Erythroblast (primary cell): ENCODE data around the gene AANAT.

Experiments
- DNase-seq, 2 experiments: peaks; one replicate each; lab custom pipeline; 2025; lab: John Stamatoyannopoulos, UW
- GATA1 ChIP-seq: IDR thresholded peaks from 2 replicates; pipeline ENCODE4 v1.6.1; 2011; ENCODE audit warnings: low read depth, mild to moderate bottlenecking, control low read depth, low read length, moderate library complexity
- POLR2A ChIP-seq: IDR thresholded peaks from 2 replicates; pipeline ENCODE4 v1.6.1; 2011; ENCODE audit warnings: mild to moderate bottlenecking, low read length

Gene AANAT

DNA sequence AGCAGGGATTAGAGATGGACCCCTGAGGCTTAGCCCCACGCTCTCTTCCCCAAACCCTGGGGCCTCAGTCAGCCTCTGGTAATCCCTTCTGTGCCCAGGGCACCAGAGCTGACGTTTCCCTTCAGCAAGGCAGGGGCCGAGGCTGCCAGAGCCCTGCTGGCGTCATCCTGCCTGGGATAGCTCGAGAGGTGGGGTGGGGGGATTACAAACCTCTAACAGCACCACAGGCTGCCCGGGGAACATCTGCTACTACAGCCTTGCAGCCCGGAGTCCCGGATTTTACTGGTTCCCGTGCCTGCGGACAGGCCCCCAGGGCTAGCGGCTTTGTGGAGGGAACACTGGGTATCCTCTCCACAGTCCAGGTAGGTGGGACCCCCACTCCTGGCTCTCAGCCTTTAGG, at the start of gene AANAT:
AANAT (plus strand) TSS at position 238 of the 400 bp plus-strand sequence. CDS start 1,144 bp downstream, outside the sequence.
- TF ChIP-seq GATA1 (no peak), POLR2A (no peak)
- DNase-seq, result no peak

DNA sequence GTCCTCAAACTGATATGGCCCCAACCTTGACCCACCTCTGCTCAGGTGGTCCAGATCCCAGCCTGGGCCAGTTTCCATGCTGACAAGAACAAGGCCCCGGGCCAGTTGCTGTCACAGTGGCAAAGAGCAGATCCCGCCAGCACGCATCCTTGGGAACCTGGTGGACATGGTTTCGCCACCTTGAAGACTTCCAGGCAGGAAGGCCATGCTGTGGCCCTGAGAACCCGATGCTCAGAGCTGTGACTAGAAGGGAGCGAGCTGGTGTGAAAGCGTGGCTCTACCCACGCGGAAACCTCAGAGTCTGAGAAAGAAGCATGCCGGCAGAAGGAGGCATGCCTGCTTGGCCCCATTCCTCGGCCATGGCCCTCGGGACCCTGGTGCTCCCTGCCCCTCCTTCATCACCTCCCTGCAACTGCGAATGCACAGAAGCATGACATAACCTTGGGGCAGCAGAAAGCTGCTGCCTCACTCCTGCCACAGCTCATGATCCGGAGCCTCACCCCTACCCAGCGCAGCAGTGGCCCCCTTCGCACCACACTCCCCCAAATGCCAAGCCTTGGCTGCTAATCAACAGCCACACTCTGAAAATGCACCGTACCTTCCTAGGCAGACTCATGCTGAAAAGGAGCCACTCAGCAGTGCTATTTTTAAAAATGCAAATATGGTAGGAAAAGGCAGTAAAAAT, 47.7 kb upstream of the AANAT start:
- DNase-seq, result no peak
- TF ChIP-seq GATA1, result no peak
- no peak for TF ChIP-seq POLR2A

DNA sequence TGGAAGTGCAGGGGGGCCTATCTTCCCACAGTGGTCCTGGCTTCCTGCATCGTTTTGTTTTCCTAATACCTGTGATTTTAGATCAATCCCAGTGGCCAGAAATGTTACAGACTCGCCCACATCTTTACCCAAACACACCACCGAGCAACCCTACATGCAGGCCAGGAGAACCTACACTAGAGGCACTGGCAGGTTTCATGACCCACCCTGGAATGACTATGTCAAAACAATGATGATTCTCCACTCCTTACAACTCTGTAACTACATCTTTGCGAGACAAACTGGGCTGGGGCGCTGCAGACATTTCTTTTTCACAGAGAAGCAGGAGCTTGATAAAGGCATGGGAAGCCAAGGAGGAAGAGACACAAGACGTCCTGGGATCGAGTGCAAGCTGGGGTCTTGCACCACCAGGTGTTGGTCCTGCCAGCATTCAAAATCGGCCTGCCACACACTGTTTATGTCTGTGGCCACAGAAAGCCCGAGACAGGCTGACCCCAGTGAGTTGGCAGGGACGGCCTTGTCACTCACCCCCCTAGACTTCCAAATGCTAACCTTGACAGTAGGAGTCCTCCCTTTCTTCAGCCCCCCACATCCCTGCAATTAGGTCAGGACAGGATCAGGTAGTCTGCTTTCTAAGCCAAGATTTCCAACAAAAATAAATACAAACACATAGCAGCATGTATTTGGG, 46.9 kb upstream of the AANAT start:
- TF ChIP-seq GATA1 (no peak), POLR2A (no peak)
- no peak for DNase-seq

DNA sequence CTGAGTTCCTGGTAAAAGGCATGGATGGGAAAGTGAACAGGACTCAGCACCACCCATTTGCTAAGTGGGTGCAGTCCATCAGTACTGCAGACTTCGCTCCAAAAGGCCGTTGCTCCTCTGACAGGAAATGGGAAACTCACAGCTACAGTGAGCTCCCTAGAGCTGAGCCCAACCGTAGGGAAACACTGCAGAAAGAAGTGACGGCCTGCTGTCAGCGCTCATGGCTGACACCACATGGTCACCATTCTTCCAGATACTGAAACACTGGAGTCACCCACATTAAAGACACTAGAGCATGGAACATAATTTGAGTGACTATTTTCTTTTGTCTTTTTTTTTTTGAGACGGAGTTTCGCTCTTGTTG, 46.4 kb upstream of the AANAT start:
- DNase-seq, result no peak
- TF ChIP-seq POLR2A, result no peak

DNA sequence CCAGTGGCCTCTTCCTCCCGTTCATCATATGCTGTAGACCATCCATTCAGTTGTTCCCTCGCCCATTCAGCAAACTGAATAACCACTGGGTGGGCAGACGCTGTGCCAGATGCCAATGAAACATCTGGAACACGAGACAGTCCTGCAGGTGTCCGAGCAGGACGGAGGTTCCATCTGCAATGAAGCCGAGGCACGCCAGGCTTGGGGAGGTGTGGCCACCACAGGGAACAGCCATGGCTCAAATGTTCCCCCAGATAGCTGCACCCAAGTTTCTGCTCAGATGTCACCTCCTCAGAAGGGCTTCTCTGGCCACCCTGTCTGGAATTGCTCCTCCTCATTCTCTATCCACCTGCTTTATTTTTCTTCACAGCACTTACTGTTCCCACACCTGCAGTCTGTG, 45.0 kb upstream of the AANAT start:
- DNase-seq, result no peak
- TF ChIP-seq GATA1 (no peak), POLR2A (no peak)

DNA sequence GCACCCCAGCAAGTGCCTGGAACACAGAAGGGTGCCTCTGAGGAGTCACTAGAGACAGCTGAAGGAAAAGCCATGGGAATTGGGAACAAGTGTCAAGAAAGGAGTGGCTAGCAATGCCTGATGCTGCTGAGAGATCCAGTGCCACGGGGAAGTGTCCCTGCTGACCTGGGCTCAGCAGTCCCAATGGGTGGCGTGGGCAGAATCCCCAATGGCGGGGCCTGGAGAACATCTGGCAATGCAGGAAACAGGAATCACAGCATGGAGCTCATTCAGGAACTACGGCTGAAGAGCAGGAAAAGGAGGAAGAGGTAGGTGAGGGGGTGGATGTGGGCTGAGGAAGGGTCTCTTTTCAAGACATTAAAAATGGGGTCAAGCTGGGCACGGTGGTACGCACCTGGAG, 44.5 kb upstream of the AANAT start:
- no peak for TF ChIP-seq POLR2A
- TF ChIP-seq GATA1, result no peak
- no peak for DNase-seq

DNA sequence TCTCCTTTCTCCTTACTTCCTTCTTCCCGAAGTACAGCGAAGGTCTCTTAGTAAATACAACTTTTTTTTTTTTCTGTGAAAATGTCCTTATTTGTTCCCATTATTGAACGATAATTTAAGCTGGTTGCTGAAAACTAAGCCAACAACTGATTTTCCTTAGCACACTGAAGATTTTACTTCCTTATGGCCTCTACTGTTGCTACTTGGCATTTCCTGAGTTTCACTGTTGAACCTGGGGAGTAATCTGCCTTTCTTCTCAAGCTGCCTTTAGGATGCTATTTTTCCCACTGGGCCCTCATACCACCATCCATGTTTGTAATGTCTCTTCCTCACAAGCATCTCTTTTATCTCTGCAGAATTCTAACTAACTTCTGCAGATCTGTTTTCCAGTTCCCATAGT, 40.5 kb upstream of the AANAT start:
- TF ChIP-seq POLR2A (no peak), GATA1 (no peak)
- DNase-seq, result no peak

DNA sequence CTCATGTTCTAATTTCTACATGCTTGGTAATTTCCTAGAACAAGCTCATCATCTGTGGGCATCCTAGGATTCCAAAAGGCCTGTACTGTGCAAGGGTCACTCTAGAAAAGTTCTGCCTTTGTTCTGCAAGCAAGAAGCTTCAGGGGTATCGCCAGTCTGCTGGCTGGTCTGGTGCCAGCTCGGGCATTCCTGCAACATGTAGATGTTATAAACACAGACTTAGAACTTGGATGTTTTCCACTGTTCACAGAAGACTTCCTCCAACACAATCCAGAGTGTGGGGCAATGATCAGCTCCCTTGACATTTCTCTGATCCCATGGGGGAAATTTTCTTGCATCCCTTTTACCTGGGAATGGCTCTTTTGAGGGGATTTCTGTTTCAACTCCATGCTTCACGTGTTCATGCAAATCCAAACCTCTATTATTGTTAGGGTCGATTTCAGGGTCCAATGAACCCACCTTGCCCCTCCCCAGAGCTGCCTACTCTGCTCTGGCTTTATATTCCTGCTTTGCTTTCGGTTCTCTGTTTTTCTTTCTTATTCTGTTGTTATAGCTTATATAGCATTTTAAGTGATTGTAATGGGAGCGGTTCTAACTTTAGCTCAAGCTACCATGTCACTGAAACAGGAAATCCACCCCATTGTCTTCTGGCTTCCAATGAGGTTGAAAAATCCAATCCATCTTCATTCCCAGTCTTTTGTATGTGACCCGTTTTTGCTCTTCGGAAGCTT, 39.7 kb upstream of the AANAT start:
- no peak for DNase-seq
- TF ChIP-seq GATA1 (no peak), POLR2A (no peak)

DNA sequence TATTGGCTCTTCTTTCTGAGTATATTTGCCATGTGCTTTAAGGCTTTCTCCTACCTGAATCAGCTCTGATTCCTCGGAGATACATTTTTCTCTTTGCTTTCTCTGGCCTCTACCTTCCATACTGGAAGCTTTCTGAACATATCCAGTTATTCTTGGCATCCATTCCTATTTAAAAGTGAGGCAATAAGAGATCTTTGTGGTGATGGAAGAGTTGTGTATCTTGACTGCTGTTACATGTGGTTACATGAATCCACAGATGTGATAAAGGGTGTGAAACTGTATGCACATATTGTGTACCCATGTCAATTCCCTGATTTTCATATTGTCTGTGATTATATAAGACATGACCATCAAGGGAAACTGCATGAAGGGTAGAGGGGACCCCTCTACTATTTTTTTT, 38.9 kb upstream of the AANAT start:
- TF ChIP-seq POLR2A, result no peak
- no peak for TF ChIP-seq GATA1
- no peak for DNase-seq

DNA sequence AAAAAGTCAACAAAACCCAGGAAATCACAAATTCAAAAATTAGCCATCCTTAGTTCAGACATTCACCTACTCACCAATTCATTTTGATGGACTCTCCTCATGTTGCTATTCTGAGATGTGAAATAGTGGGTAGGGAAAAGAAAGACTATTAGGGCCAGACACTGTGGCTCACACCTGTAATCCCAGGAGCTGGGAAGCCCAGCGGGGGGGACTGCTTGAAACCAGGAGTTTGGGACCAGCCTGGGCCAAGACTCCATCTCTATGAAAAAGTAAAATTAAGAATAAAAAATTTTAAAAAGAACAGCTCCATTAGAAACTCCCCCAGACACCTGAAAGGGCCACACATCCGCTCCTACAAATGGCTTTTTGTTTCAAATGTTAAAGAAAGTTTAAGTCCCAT, 35.9 kb upstream of the AANAT start:
- no peak for TF ChIP-seq POLR2A
- no peak for TF ChIP-seq GATA1

DNA sequence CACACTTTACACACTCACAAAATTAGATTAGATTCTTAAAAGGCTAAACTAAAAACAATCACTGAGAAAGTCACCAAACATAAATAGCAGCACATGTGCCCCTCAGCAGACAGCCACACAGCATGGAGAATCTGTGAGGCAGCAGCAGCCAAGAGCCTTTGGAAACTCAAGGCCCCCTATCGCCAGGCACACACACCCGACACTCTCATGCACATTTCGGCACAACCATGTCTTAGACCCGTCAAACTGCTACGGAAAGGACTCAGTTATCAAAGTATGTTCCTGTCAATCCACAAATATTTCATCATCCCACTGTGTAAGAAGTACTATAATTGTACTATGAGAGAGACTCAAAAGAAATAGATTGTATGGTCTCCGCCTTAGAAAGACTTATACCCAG, 35.4 kb upstream of the AANAT start:
- TF ChIP-seq POLR2A (no peak), GATA1 (no peak)
- DNase-seq, result no peak

More for the DNA sequence above, 35.9 kb upstream of the AANAT start:
- no peak for DNase-seq

DNA sequence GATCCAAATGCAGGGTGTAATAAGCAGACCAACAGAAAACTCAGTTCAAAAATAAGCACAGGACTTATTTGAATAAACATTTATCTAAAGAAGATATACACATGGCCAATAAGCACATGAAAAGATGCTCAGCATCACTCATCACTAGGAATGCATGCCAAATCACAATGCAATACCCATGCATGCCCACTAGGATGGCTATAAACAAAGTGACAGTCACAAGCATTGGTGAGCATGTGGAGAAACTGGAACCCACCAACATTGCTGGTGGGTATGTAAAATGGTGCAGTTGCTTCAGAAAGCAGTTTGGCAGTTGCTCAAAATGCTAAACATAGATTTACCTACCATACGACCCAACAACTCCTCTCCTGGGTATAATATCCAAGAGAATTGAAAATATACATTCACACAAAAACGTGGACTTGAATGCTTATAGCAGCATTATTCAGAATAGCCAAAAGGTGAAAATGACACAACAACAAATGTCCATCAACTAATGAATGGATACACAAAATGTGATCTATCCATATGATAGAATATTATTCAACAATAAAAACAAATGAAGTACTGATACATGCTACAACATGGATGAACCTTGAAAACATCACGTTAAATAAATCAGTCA, 34.6 kb upstream of the AANAT start:
- TF ChIP-seq POLR2A, result no peak
- no peak for TF ChIP-seq GATA1
- DNase-seq, result peak; percentile 36 to 44

DNA sequence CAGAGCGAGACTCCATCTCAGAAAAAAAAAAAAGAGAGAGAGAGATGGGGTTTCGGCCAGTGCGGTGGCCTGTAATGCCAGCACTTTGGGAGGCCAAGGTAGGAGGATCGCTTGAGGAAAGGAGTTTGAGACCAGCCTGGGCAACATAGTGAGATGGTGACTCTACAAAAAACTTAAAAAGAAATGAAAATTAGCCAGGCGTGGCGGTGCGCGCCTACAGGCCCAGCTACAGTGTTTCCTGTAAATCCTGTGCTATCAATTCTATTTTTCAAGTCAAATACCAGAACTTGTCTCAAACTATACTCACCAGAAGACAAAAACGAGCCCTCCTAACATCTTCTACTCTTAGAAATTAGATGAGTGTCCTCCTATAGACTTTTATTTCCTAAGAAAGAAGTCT, 33.7 kb upstream of the AANAT start:
- TF ChIP-seq GATA1 (no peak), POLR2A (no peak)
- no peak for DNase-seq

DNA sequence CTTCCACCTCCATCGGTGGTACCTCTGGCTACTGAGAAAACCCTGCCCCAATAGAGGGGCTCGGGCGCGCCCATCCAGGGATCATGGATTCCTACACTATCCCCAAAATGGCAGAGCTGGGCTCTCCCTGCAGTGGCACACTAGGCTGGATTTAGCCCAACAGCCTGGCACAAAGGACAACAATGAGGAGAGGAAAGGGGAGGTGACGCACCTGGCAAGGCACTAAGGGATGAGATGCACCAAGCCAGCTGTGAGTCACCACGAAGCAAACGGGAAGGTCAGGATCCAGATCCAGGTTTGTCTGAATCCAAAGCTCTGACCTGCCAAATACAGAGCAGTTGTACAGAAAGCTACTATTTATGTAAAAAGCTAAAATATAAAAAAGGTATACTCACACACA, 32.5 kb upstream of the AANAT start:
- TF ChIP-seq POLR2A (no peak), GATA1 (no peak)
- no peak for DNase-seq
